Brain microvascular endothelial cell (primary cell): ENCODE results near the gene RAP2B.
A peak's percentile ranks its signal among the peaks of the same experiment; 100 is the strongest.
"Not testable (repeated sequence)": the region's sequence is repeated elsewhere in the genome, so short reads cannot be mapped to it uniquely, and the experiment has no call there.

ENCODE experiments used
- DNase-seq: peaks from one replicate; pipeline ENCODE4 v3.0.0-alpha.2; 2020
- H3K27ac ChIP-seq: fragments of 250-450 bp; sonication (Bioruptor Pico); 2 replicates; pipeline ENCODE4 v1.5.1; 2020; ENCODE audit warnings: mild to moderate bottlenecking, moderate library complexity
- H3K27me3 ChIP-seq: fragments of 250-450 bp; sonication (Bioruptor Pico); replicated peaks from 2 replicates; pipeline ENCODE4 v1.5.1; 2020; ENCODE audit warnings: mild to moderate bottlenecking
- H3K36me3 ChIP-seq: fragments of 250-450 bp; sonication (Bioruptor Pico); replicated peaks from 2 replicates; pipeline ENCODE4 v1.5.1; 2020; ENCODE audit warnings: mild to moderate bottlenecking
- H3K4me3 ChIP-seq: 2 replicates; pipeline ENCODE4 v1.5.1; 2011; ENCODE audit warnings: low read depth, mild to moderate bottlenecking, control low read depth, low read length, moderate library complexity
- in situ Hi-C: cut with HindIII; loops from 2 replicates; pipeline ENCODE4 v1.10.0; 2017; ENCODE audit warnings: low sequenced_read_pairs, low pct_ligation_motif_present
- TF ChIP-seq, protein P1 (sequence below): IDR thresholded peaks from 2 replicates; pipeline ENCODE4 v1.5.1; 2011; ENCODE audit warnings: low read depth, mild to moderate bottlenecking, moderate library complexity, low read length, control low read depth, inconsistent platforms; ENCODE audit errors: missing control alignments

RAP2B gene

DNA sequence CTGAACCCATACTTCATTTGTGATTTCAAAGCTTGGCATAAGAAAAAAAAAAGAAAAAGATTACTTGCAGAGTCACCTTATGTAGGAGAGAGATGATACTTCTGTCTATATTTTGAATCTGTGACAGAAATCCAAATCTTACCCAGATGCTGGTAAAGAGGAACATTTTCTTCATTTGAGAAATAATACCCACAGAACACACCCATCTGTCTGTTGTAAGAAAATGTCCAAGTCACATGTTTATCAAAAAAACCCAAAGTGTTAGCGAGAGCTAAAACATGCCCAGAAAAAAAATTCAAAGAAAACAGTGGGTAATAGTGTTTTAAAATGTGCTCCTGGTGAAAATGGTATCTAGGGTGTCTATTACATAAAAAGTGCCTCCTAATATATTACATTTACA, 18.0 kb upstream of the RAP2B start:
- DNase-seq = no peak
- H3K4me3 ChIP-seq = no peak overlapping the region
- no peaks in the 10 kb centered on the region for H3K36me3 ChIP-seq
- TF ChIP-seq, protein P1, sequence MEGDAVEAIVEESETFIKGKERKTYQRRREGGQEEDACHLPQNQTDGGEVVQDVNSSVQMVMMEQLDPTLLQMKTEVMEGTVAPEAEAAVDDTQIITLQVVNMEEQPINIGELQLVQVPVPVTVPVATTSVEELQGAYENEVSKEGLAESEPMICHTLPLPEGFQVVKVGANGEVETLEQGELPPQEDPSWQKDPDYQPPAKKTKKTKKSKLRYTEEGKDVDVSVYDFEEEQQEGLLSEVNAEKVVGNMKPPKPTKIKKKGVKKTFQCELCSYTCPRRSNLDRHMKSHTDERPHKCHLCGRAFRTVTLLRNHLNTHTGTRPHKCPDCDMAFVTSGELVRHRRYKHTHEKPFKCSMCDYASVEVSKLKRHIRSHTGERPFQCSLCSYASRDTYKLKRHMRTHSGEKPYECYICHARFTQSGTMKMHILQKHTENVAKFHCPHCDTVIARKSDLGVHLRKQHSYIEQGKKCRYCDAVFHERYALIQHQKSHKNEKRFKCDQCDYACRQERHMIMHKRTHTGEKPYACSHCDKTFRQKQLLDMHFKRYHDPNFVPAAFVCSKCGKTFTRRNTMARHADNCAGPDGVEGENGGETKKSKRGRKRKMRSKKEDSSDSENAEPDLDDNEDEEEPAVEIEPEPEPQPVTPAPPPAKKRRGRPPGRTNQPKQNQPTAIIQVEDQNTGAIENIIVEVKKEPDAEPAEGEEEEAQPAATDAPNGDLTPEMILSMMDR = no peak
- H3K27ac ChIP-seq = peak overlapping the region; percentile 39
- in situ Hi-C loops = no loop called here
- no peaks in the 10 kb centered on the region for H3K27me3 ChIP-seq

DNA sequence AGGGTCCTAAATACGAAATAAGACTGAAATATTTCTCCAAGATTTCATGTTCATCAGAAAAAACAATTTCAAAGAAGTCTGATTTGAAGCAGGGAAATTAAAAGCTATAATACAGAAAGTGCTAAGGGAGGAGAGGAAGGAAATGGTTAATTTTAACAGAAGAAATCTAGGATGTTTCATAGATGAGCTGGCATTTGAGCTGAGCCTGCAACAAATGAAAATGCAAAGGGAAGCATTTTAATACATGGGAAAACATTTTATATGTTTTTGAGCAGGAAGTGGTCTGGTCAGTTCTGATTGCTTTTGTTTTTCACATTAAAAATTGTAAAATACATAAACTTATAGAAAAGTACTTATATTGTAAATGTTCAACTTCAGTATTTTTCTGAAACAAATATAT, 17.2 kb upstream of the RAP2B start:
- no peaks in the 10 kb centered on the region for H3K27me3 ChIP-seq
- peak; percentile 19 for DNase-seq
- in situ Hi-C loops = no loop called here
- no peaks in the 10 kb centered on the region for H3K36me3 ChIP-seq
- H3K4me3 ChIP-seq = no peak overlapping the region
- TF ChIP-seq, protein P1 = no peak
- peak overlapping the region; percentile 52 for H3K27ac ChIP-seq

- TF ChIP-seq, protein P1 = no peak
- peak overlapping the region; percentile 52 for H3K27ac ChIP-seq
These were observed 16.6 kb upstream of the RAP2B start for GRCh38 chr3:153145454-153145853.

GRCh38 chr3:153146191-153147053, 15.6 kb upstream of the RAP2B start:
- no peak overlapping the region for H3K27ac ChIP-seq
- no peaks in the 10 kb centered on the region for H3K27me3 ChIP-seq
- no peak overlapping the region for H3K4me3 ChIP-seq
- TF ChIP-seq, protein P1 = no peak
- no peaks in the 10 kb centered on the region for H3K36me3 ChIP-seq
- DNase-seq = no peak
- in situ Hi-C loops = no loop called here

More at GRCh38 chr3:153145454-153145853, 16.6 kb upstream of the RAP2B start:
- Histone ChIP-seq H3K36me3 (no peaks in the 10 kb centered on the region), H3K4me3 (no peak overlapping the region), H3K27me3 (no peaks in the 10 kb centered on the region)
- in situ Hi-C loops = no loop called here
- DNase-seq = no peak

DNA sequence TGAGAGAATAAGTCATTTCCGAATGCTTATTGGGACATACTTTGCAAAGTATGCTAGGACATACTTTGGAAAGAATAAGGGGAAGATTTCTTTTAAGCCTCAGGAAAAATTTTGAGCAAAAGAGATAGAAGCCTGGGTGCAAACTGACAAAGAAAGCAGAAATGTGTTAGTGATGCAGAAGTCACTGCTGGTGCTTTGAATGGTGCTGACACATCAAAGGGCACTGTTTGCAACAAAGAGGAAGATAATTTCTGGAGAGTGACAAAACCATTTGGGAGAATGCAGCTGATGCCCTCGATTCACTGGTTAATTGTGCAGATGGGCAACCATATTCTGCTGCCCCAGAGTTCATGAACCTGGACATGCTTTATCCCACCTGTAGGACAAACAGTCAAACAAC, 11.0 kb upstream of the RAP2B start:
- TF ChIP-seq, protein P1 = no peak
- Histone ChIP-seq H3K4me3 (no peak overlapping the region), H3K36me3 (no peaks in the 10 kb centered on the region), H3K27ac (no peak overlapping the region), H3K27me3 (no peaks in the 10 kb centered on the region)
- DNase-seq = no peak
- in situ Hi-C loops = loop anchor here (25.0 kb wide), 1 partner anchor 89 kb away; no protein-coding TSS in a partner anchor

- not testable (repeated sequence) for DNase-seq, H3K4me3 ChIP-seq, H3K36me3 ChIP-seq, H3K27ac ChIP-seq, H3K27me3 ChIP-seq
- in situ Hi-C loops = loop anchor here (25.0 kb wide), 1 partner anchor 93 kb away; no protein-coding TSS in a partner anchor
These were observed 6.2 kb upstream of the RAP2B start for GRCh38 chr3:153155786-153156185.
